Stimulated activated naive CD4-positive, alpha-beta T cell treated with Interleukin-2 at 50 U/mL for 16 hours (primary cell): ENCODE measurements around the gene TGFB1I1.
"Not testable (repeated sequence)": the region's sequence is repeated elsewhere in the genome, so short reads cannot be mapped to it uniquely, and the experiment has no call there.

Source experiments
- DNase-seq: peaks from one replicate; lab custom pipeline; 2025; lab: John Stamatoyannopoulos, UW

TGFB1I1 gene

DNA sequence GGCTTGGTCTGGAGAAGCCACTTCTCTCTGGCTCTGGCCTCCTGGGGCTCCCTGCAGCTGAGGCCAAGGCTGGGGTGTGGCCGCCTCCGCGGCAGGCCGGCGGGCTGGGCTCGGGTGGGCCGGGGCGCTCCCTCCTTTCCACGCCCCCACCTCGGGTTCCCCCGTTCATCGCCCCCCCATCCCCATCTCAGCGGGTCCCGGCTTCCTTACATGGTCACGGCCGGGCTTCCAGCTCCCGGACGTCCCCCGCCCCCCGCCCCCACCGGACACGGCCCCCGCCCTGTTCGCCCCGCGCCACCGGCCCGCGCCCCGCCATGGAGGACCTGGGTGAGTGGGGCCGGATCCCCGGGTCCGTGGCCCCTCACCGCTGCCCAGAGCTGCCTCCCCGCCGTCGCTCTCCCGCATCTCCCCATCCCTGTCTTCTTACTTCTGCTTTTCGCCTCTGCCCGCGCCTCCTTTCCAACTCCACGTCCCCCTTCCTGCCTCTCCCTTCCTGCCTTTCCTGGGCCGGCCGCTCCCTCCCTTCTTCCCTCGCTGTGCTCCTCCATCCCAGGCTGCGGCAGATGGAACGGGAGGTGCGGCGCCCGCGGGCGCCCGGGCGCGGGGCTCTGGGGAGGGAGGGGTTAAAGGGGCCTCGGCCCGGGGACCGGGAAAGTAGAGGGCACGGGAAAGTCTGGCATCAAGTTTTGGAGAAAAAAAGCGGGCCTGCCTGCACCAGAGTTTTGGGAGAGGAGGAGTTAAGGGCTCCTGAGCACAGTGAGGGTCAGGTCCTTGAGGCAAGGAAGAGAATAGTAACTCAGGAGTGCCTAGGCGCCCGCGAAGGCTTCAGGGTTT, at the start of gene TGFB1I1:
Gene TGFB1I1 (plus strand): TSS at position 278 of the 834 bp plus-strand sequence. CDS start 37 bp downstream, at position 315.
- DNase-seq, result no peak

DNA sequence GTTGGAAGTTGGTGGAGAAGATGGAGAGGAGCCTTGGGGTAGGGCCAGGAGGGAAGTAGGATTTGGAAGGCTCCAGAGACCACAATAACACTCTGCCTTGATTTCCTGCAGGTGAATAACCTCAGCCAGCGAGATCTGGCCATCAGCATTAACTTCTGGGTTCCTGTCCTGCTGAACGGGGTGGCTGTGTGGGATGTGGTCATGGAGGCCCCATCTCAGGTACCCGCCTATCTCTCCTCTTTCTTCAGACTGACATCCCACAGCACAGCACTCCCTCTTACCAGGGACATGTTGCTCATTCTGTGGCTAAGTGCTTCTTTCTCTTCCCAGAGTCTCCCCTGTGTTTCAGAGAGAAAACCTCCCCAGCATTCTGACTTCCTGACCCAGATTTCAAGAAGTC, 48.7 kb upstream of the TGFB1I1 start:
- no peak for DNase-seq

GRCh38 chr16:31423801-31424200, 48.2 kb upstream of the TGFB1I1 start:
- no peak for DNase-seq

- DNase-seq, result peak; percentile 52
These were observed 44.3 kb upstream of the TGFB1I1 start for GRCh38 chr16:31427441-31428278.

GRCh38 chr16:31428279-31428597, 43.7 kb upstream of the TGFB1I1 start, which contains the start of gene COX6A2:
Gene COX6A2, minus strand, starts transcription at chr16:31428360. Its CDS starts 35 bp downstream, at chr16:31428325.
- DNase-seq, result no peak

DNA sequence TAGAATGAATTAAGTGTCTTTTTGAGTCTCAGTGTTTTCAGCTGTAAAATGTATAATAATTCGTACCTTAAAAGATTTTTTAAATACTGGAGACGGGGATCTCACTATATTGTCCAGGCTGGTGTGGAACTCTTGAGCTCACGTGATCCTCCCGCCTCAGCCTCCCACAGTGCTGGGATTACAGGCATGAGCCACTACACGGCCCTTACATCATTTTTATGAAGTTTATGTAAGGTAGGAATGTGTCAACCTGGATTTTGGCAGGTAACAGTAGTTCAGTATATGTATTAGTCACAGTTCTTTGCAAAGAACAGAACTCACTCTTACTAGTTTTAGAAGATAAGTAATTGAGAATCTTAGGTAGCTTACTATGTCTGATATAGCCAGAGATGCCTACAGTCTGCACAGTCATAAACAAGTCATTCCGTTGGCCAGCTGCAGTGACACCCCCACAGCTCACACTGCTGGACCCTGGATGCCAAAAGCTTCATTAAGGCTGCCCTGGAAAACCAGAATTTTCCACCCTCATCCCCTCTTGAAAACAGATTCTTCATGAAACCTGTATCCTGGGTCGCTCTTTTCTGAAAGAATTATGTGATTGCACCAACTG, 43.2 kb upstream of the TGFB1I1 start:
- no peak for DNase-seq

DNA sequence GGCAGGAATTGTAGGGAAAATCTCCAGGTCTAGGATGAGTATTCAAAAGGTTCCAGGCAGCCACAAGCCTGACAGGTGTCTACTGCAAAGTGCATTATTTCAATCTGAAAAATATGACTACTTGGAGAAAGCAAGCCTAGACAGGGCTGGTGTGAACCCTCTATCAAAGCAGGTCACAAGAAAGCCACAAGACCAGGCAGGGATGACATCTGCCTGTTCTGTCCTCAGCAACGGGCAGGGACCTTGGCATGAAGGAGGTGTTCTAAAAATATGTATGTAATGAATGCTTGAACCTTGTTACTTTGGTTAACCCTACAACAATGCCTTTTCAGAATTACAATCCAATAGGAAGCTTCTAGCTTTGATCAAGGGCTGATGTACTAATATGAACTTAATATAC, 42.6 kb upstream of the TGFB1I1 start:
- no peak for DNase-seq

DNA sequence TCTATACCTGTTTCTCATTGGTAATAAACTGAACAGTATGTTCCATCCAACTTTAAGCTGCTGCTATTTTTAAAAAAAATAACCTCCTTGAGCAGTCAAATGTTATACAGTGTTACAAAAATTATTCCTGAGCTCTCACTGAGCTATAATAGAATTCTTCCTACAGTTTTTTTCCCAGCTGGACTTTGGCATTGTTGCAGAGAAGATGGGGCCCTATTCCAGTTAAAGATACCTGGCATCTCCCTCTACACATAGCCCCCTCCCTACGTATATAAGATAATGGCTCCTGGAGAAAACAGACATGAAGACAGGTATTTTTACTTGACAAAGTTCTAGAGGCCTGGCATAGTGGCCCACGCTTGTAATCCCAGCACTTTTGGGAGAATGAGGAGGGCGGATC, 42.2 kb upstream of the TGFB1I1 start:
- DNase-seq, result no peak

GRCh38 chr16:31430380-31431052, 41.4 kb upstream of the TGFB1I1 start:
- no peak for DNase-seq

DNA sequence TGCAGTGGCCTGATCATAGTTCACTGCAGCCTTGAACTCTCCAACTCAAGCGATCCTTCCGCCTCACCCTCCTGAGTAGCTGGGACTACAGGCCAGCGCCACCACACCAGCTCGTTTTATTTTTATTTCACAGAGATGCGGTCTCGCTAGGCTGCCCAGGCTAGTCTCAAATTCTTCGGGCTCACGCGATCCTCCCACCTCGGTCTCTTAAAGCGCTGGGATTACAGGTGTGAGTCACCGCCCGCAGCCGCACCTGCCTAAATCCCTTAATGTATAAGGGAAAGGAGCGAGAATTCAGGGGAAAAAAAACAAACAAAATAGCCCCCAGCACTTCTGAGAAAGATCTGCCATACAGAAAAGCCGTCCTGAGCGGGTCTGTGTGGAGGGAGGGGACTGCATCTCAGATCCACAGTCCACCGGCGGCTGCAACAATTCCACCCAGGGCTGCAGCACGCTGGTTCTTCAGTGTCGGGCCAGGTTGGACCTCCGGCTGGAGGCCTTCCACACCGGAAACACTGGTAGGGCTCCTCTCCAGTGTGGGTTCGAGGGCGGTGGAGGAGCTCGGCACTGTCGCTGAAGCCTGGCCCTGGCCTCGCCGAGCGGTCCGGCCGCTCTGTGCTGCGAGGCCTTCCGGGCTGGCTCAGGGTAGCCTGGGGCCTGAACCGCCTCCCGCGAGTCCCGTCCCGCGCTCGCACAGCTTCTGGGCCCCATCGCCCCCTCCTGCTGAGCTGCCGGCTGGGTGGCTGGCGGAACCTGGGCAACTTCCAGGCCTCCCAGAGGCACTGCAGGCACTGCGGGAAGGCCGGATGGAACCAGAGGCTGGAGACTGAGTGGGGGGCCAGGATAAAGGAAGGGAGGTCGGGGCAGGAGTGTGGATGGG, 36.4 kb upstream of the TGFB1I1 start:
- no peak for DNase-seq

- DNase-seq, result no peak
These were observed 35.5 kb upstream of the TGFB1I1 start for GRCh38 chr16:31436221-31437045.

DNA sequence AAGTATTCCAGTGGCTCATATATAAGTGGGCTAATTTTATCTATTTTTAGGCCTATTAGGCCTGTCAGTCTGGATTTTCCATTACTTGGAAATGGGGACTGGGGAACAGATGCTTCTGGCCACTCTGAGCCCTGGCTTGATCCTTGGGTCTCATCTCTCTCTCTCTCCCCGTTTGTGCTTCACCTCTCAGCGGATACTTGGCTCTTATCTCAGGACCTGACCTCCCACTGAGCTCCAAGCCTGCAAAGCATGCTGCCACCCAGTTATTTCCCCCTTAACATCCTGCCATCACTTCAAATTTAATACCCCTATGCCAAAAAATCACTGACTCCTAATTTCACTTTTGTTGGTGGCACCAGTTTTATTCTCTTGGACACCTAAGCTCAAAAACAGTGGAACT, 33.5 kb upstream of the TGFB1I1 start:
- no peak for DNase-seq

DNA sequence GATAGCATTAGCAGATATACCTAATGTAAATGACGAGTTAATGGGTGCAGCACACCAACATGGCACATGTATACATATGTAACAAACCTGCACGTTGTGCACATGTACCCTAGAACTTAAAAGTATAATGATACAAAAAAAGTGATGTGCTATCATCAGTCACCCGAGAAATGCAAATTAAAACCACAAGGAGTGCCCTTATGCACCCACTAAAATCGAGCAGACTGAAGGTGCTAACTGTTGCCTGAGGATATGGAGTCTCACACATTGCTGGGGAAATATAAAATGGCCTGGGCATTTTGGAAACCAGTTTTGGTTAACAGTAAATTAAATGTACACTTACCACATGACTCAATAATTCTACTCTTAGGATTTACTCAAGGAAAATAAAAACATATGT, 32.9 kb upstream of the TGFB1I1 start:
- DNase-seq, result not testable (repeated sequence)

DNA sequence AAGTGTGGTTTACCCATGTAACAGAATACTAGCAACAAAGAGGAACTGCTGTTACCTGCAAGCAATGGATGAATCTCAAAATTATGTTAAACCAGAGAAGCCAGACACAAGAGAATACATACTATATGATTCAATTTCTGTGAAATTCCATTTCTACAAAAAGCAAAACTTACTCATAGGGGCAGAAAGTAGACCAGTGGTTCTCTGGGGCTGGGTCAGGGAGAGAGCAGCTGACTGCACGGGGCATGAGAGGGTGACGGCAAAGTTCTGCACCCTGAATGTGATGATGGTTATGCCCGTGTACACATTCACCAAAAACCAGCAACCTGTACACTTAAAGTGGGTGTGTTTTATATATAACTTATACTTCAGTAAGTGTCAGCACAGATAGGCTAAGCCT, 32.4 kb upstream of the TGFB1I1 start:
- no peak for DNase-seq

DNA sequence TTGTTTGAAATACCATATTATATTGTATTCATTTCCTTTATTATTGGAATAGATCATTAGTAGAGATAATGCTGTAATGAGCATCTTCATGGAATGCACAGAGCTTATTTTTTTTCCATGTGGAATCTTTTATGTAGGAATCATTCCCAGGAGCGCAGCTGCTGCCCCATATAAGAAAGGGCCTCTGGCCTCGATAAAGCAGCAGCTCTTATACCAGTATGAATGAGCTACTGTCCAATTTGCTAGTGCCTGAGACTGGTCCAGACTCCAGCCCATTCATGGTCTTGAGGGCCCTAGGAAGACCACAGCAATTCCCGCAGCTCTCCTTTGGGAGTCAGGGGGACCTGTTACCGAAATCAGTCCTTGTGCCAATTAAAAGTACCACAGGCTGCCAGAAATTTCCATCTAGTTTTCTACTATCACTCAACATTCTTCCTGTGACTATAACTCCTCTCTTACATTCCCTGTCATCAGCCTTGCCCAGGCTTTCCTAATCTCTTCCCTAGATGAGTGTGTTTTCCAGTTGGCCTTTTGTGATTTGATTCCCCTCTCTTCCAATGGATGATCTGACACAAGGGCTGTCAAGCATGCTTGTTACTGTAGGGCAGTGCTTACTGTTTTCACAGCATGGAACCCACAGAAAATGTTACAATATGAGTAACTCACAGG, 31.3 kb upstream of the TGFB1I1 start:
- no peak for DNase-seq

DNA sequence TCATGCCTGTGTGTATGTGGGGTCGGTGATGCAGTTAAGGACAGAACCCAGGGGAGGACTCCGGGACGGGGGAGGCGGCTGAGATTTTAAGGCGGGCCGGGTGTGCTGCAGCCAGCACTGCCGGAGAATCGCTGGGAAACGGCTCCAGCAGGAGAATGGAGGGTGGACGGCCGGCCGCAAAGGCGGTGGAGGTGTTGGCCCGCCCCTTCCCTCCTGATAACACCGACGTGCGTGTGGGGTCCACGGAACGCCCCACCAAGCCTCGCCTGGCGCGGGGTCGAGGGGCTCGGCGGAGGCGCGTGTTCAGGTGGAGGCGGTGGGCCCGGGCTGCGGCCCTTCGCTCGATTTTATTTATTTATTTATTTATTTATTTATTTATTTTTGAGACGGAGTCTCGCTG, 30.0 kb upstream of the TGFB1I1 start:
- DNase-seq, result no peak

- DNase-seq, result not testable (repeated sequence)
These were observed 26.0 kb upstream of the TGFB1I1 start for GRCh38 chr16:31445931-31446330.

GRCh38 chr16:31451201-31451600, 20.8 kb upstream of the TGFB1I1 start:
- DNase-seq, result no peak

DNA sequence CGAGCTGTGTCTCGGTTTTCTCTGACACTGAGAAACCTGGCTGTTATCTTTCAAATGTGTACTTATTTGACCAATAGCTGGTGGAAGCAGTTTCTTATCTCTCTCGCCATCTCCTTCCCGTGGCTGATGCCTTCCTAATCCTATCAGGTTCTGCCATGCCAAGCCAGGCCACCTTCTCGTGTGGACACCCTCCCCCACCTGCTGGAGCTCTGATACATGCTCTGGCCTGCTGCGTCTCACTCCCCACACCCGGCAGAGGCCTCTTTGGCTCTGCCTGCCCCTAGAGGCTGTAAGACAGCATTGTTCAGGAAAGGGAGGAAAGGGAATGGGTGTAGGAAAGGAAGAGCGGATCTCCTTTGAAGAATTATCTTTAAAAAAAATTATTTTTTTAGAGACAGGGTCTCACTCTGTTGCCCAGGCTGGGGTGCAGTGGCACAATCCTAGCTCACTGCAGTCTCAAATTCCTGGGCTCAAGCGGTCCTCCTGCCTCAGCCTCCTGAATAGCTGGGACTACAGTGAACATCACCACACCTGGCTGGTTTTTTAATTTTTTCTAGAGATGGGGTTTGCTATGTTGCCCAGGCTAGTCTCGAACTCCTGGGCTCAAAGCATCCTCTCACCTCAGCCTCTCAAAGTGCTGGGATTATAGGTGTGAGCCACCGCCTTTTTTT, 20.1 kb upstream of the TGFB1I1 start:
- DNase-seq, result no peak
